Keratinocyte (primary cell): ENCODE data around the gene CIB4. TPM values are rescaled to one million over a fixed set of nuclear protein-coding genes. Genes with fewer than 3 reads are reported as not detected.

Source experiments
- DNase-seq: peaks from one replicate; pipeline ENCODE4 v3.0.0-alpha.2; 2011; ENCODE audit warnings: low read depth, missing footprints, low spot score
- FAIRE-seq: peaks from 2 replicates; lab custom pipeline; 2011; peaks lifted over from hg19 to GRCh38; lab: Jason Lieb, UNC
- H2AFZ ChIP-seq: 2 replicates; pipeline ENCODE4 v1.6.0; 2012; ENCODE audit warnings: low read length, control low read depth, inconsistent platforms; ENCODE audit not compliant: control insufficient read depth
- H3K27ac ChIP-seq: 2 replicates; pipeline ENCODE4 v1.5.1; 2011; ENCODE audit warnings: low read length; ENCODE audit not compliant: control insufficient read depth, insufficient read depth
- H3K27me3 ChIP-seq: 3 replicates; pipeline ENCODE4 v1.6.0; 2011; ENCODE audit warnings: low read length; ENCODE audit not compliant: control insufficient read depth, insufficient read depth; ENCODE audit errors: extremely low read depth
- H3K36me3 ChIP-seq, 2 experiments: 2 replicates in 1 of 2; 3 replicates in 1 of 2; pipeline ENCODE4 v1.5.1; 2011; ENCODE audit warnings: low read length in 2 of 2, mild to moderate bottlenecking in 1 of 2; ENCODE audit not compliant: control insufficient read depth in 2 of 2, insufficient read depth in 2 of 2; ENCODE audit errors: extremely low read depth in 1 of 2
- H3K4me1 ChIP-seq: 3 replicates; pipeline ENCODE4 v1.5.1; 2011; ENCODE audit warnings: low read length; ENCODE audit not compliant: control insufficient read depth, insufficient read depth; ENCODE audit errors: extremely low read depth
- H3K4me2 ChIP-seq: 3 replicates; pipeline ENCODE4 v1.6.0; 2011; ENCODE audit warnings: low read depth, low read length; ENCODE audit not compliant: control insufficient read depth, insufficient read depth; ENCODE audit errors: extremely low read depth
- H3K4me3 ChIP-seq, 3 experiments: fragments of 200-600 bp in 1 of 3; sonication (generic) in 1 of 3; 2 replicates in 2 of 3; 3 replicates in 1 of 3; pipeline ENCODE4 v1.5.1; 2011 to 2016; ENCODE audit warnings: low read length in 3 of 3, mild to moderate bottlenecking in 3 of 3, control low read depth in 2 of 3, inconsistent platforms in 1 of 3, low read depth in 1 of 3, mixed read lengths in 1 of 3, mixed run types in 1 of 3, moderate library complexity in 1 of 3; ENCODE audit not compliant: control insufficient read depth in 2 of 3, insufficient read depth in 2 of 3; ENCODE audit errors: extremely low read depth in 1 of 3
- H3K79me2 ChIP-seq: 2 replicates; pipeline ENCODE4 v1.6.0; 2012; ENCODE audit warnings: low read length; ENCODE audit not compliant: control insufficient read depth, insufficient read depth
- H3K9ac ChIP-seq: 3 replicates; pipeline ENCODE4 v1.6.0; 2011; ENCODE audit warnings: low read length; ENCODE audit not compliant: control insufficient read depth, insufficient read depth; ENCODE audit errors: extremely low read depth
- H3K9me1 ChIP-seq: 3 replicates; pipeline ENCODE4 v1.6.0; 2011; ENCODE audit warnings: low read length; ENCODE audit not compliant: control insufficient read depth, insufficient read depth; ENCODE audit errors: extremely low read depth
- H3K9me3 ChIP-seq: 2 replicates; pipeline ENCODE4 v1.5.1; 2012; ENCODE audit warnings: low read depth, low read length; ENCODE audit not compliant: control insufficient read depth
- H4K20me1 ChIP-seq: 3 replicates; pipeline ENCODE4 v1.6.0; 2011; ENCODE audit warnings: low read length; ENCODE audit not compliant: control insufficient read depth, insufficient read depth; ENCODE audit errors: extremely low read depth
- EZH2 ChIP-seq: IDR thresholded peaks from one replicate; pipeline ENCODE4 v1.6.1; 2012; ENCODE audit warnings: inconsistent platforms, mild to moderate bottlenecking, low read length, moderate library complexity
- dilution Hi-C: fragments of 300-500 bp; cut with MboI; formaldehyde crosslinking; loops from one replicate; pipeline ENCODE4 v1.7.0; 2020; ENCODE audit warnings: low sequenced_read_pairs; ENCODE audit not compliant: extremely low pct_ligation_motif_present
- polyA plus RNA-seq, 5 experiments: library from polyadenylated mRNA; depleted of rRNA in 3 of 5; stranded (reverse) in 3 of 5; stranded (forward) in 1 of 5; unstranded in 1 of 5; fragments of >200 nt; gene quantifications; 1 replicate in 1 of 5; 2 replicates in 3 of 5; 3 replicates in 1 of 5; pipeline versions ENCODE4 v1.2.1 to v1.2.3, GENCODE V29; 2011 to 2012; ENCODE audit warnings: missing spikeins in 2 of 5, low read depth in 1 of 5, low replicate concordance in 1 of 5
- TF ChIP-seq, protein P1 (sequence below), 3 experiments: IDR thresholded peaks in 1 of 3; conservative IDR thresholded peaks in 1 of 3; optimal IDR thresholded peaks in 1 of 3; 2 replicates in 2 of 3; 3 replicates in 1 of 3; pipeline versions ENCODE3 to v1.5.1; 2011; ENCODE audit warnings: low read length in 3 of 3, mild to moderate bottlenecking in 3 of 3, moderate library complexity in 2 of 3, control low read depth in 1 of 3, inconsistent platforms in 1 of 3; ENCODE audit not compliant: insufficient read depth in 2 of 3; ENCODE audit errors: extremely low read depth in 1 of 3

Gene CIB4
- polyA plus RNA-seq, 1 donor (not counting 4 experiments of a cell fraction or from before 2014, with no cell fraction given) = not detected

DNA sequence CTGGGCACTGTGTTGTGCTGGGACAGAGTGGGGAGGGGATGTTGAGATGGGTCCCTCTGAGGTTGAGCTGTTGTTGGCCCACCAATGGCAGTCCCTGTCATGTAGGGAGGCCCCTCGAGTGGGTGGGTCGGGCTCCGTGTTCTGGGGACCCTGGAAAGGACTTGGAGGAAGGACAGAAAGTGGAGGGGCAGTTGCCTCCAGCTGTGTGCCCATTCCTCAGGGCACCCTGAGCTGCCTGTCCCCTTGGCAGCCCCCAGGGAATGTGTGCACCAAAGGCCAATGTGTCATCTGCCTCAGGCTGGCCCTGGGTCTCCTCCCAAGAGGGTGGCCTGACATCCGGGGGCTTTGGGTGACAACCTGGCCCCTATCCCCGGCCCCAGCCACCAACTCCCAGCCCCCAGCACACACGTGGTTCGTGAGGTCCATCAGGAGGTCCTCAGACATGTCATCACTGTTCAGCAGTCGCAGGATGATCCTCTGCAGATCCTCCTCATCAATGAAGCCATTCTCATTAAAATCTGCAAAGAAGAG is 57.7 kb downstream of the CIB4 start:
- no peaks in the 10 kb centered on the region for H3K9me1 ChIP-seq
- no peaks in the 10 kb centered on the region for H3K79me2 ChIP-seq
- FAIRE-seq (no peak), DNase-seq (no peak)
- H3K4me2 ChIP-seq = no peak overlapping the region
- dilution Hi-C loops = no loop called here
- no peaks in the 10 kb centered on the region for H3K4me1 ChIP-seq
- peaks cover 59% of the 10 kb centered on the region for H3K27me3 ChIP-seq
- no peak overlapping the region for H3K4me3 ChIP-seq
- TF ChIP-seq, protein P1, sequence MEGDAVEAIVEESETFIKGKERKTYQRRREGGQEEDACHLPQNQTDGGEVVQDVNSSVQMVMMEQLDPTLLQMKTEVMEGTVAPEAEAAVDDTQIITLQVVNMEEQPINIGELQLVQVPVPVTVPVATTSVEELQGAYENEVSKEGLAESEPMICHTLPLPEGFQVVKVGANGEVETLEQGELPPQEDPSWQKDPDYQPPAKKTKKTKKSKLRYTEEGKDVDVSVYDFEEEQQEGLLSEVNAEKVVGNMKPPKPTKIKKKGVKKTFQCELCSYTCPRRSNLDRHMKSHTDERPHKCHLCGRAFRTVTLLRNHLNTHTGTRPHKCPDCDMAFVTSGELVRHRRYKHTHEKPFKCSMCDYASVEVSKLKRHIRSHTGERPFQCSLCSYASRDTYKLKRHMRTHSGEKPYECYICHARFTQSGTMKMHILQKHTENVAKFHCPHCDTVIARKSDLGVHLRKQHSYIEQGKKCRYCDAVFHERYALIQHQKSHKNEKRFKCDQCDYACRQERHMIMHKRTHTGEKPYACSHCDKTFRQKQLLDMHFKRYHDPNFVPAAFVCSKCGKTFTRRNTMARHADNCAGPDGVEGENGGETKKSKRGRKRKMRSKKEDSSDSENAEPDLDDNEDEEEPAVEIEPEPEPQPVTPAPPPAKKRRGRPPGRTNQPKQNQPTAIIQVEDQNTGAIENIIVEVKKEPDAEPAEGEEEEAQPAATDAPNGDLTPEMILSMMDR (optimal IDR thresholded peaks at IDR 0.05 in 1 of 3, IDR thresholded peaks at IDR 0.05 in 1 of 3, conservative IDR thresholded peaks at IDR 0.05 in 1 of 3; ENCODE audit: extremely low read depth in 1 of 3, insufficient read depth in 2 of 3, low read length in 3 of 3) = no peak
- no peak for TF ChIP-seq EZH2
- no peak overlapping the region for H3K9ac ChIP-seq
- no peak overlapping the region for H3K27ac ChIP-seq
- no peaks in the 10 kb centered on the region for H3K36me3 ChIP-seq
- H4K20me1 ChIP-seq = no peaks in the 10 kb centered on the region
- no peak overlapping the region for H2AFZ ChIP-seq
- no peaks in the 10 kb centered on the region for H3K9me3 ChIP-seq

DNA sequence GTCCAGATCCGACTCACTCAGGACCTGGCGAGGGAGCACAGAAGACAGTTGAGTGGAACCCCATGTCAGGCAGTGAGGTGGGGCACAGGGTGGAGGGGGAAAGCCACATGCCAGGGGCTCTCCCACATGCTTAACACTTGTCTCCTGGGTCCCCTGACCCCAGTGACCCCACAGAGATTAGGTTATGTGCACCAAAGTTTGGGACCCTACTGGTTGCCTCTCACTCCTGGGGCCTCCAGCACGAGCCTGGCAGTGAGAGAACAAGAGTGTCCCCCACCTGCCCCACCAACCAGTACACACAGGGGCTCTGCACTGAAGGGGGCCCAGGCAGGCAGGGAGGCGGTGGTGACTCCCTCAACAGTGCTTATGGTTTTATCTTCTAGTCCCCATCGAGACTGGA is 58.3 kb downstream of the CIB4 start:
- H2AFZ ChIP-seq = no peak overlapping the region
- H3K9me3 ChIP-seq = no peaks in the 10 kb centered on the region
- dilution Hi-C loops = no loop called here
- no peaks in the 10 kb centered on the region for H4K20me1 ChIP-seq
- no peak overlapping the region for H3K27ac ChIP-seq
- TF ChIP-seq, protein P1 (optimal IDR thresholded peaks at IDR 0.05 in 1 of 3, IDR thresholded peaks at IDR 0.05 in 1 of 3, conservative IDR thresholded peaks at IDR 0.05 in 1 of 3; ENCODE audit: extremely low read depth in 1 of 3, insufficient read depth in 2 of 3, low read length in 3 of 3) = no peak
- no peak for TF ChIP-seq EZH2
- FAIRE-seq = no peak
- no peak overlapping the region for H3K4me2 ChIP-seq
- no peaks in the 10 kb centered on the region for H3K79me2 ChIP-seq
- peaks cover 59% of the 10 kb centered on the region for H3K27me3 ChIP-seq
- H3K9me1 ChIP-seq = no peaks in the 10 kb centered on the region
- H3K4me3 ChIP-seq = no peak overlapping the region
- no peaks in the 10 kb centered on the region for H3K4me1 ChIP-seq
- no peak for DNase-seq
- no peak overlapping the region for H3K9ac ChIP-seq
- H3K36me3 ChIP-seq = no peaks in the 10 kb centered on the region
